Activated CD4-positive, alpha-beta T cell treated with anti-CD3 and anti-CD28 coated beads, Interleukin-10, Interleukin-2, amounts not matched to agents 100 ng/mL and 50 ng/mL, durations not matched to agents 16 hours and 8 hours (primary cell): ENCODE measurements around the gene COL25A1.

ENCODE experiments used
- DNase-seq: peaks from one replicate; pipeline ENCODE4 v3.0.0-alpha.2; 2020

COL25A1 gene

GRCh38 chr4:109291707-109292238 lies 10.7 kb downstream of the COL25A1 start:
- DNase-seq = no peak

- no peak for DNase-seq
These were observed 11.5 kb downstream of the COL25A1 start for GRCh38 chr4:109290918-109291317.

GRCh38 chr4:109278594-109279031 lies 23.8 kb downstream of the COL25A1 start:
- peak; percentile 33 for DNase-seq

- DNase-seq = peak; percentile 63
These were observed 25.9 kb downstream of the COL25A1 start for GRCh38 chr4:109276482-109277095.

- no peak for DNase-seq
These were observed 27.3 kb downstream of the COL25A1 start for GRCh38 chr4:109275066-109275745.

GRCh38 chr4:109266891-109267290 lies 35.6 kb downstream of the COL25A1 start:
- no peak for DNase-seq

- DNase-seq = no peak
These were observed 36.2 kb downstream of the COL25A1 start for GRCh38 chr4:109266236-109266635.

GRCh38 chr4:109263721-109264120 lies 38.7 kb downstream of the COL25A1 start:
- no peak for DNase-seq

GRCh38 chr4:109256818-109257217 lies 45.6 kb downstream of the COL25A1 start:
- DNase-seq = no peak

- DNase-seq = no peak
These were observed 47.6 kb downstream of the COL25A1 start for GRCh38 chr4:109254845-109255244.

- no peak for DNase-seq
These were observed 51.1 kb downstream of the COL25A1 start for GRCh38 chr4:109251396-109251795.

- no peak for DNase-seq
These were observed 54.0 kb downstream of the COL25A1 start for GRCh38 chr4:109248322-109248900.

- no peak for DNase-seq
These were observed 58.6 kb downstream of the COL25A1 start for GRCh38 chr4:109243871-109244270.

GRCh38 chr4:109238746-109239145 lies 63.7 kb downstream of the COL25A1 start:
- DNase-seq = no peak

- DNase-seq = no peak
These were observed 66.8 kb downstream of the COL25A1 start for GRCh38 chr4:109235683-109236082.

- DNase-seq = no peak
These were observed 67.9 kb downstream of the COL25A1 start for GRCh38 chr4:109234596-109234995.

GRCh38 chr4:109233570-109233969 lies 68.9 kb downstream of the COL25A1 start:
- DNase-seq = no peak

GRCh38 chr4:109232681-109233080 lies 69.8 kb downstream of the COL25A1 start:
- no peak for DNase-seq

GRCh38 chr4:109231331-109231730 lies 71.1 kb downstream of the COL25A1 start:
- no peak for DNase-seq

GRCh38 chr4:109229028-109229427 lies 73.4 kb downstream of the COL25A1 start:
- no peak for DNase-seq

GRCh38 chr4:109218288-109218687 lies 84.2 kb downstream of the COL25A1 start:
- DNase-seq = no peak

- no peak for DNase-seq
These were observed 86.3 kb downstream of the COL25A1 start for GRCh38 chr4:109216085-109216696.

- no peak for DNase-seq
These were observed 87.0 kb downstream of the COL25A1 start for GRCh38 chr4:109215506-109215905.
